Liver (tissue), 3 donors: ENCODE results near the gene ATE1.

Experiments used
- CTCF ChIP-seq: fragments of 150-350 bp; IDR thresholded peaks from 2 replicates; pipeline ENCODE4 v1.5.1; 2017; ENCODE audit warnings: improper control_type of control experiment, low read depth, low read length; ENCODE audit not compliant: missing input control
- EGR1 ChIP-seq, 2 donors: IDR thresholded peaks; 2 replicates each; pipeline ENCODE4 v1.6.1; 2016 to 2018; ENCODE audit warnings: antibody characterized with exemption in 2 of 2, low read depth in 2 of 2
- FOXA1 ChIP-seq: IDR thresholded peaks from 2 replicates; pipeline ENCODE4 v1.6.1; 2016; ENCODE audit warnings: antibody characterized with exemption
- FOXA2 ChIP-seq: IDR thresholded peaks from 2 replicates; pipeline ENCODE4 v1.6.1; 2016; ENCODE audit warnings: antibody characterized with exemption
- JUND ChIP-seq, 2 donors: IDR thresholded peaks; 2 replicates each; pipeline ENCODE4 v1.6.1; 2016; ENCODE audit warnings: antibody characterized with exemption in 2 of 2
- MAX ChIP-seq: IDR thresholded peaks from 2 replicates; pipeline ENCODE4 v1.6.1; 2016; ENCODE audit warnings: antibody characterized with exemption
- NR2F2 ChIP-seq: IDR thresholded peaks from 2 replicates; pipeline ENCODE4 v1.6.1; 2016; ENCODE audit warnings: antibody characterized with exemption
- RAD21 ChIP-seq, 2 donors: IDR thresholded peaks; 2 replicates each; pipeline ENCODE4 v1.6.1; 2016; ENCODE audit warnings: antibody characterized with exemption in 2 of 2, mild to moderate bottlenecking in 2 of 2
- SP1 ChIP-seq: IDR thresholded peaks from 2 replicates; pipeline ENCODE4 v1.6.1; 2018; ENCODE audit warnings: antibody characterized with exemption, mild to moderate bottlenecking
- YY1 ChIP-seq: IDR thresholded peaks from 2 replicates; pipeline ENCODE4 v1.6.1; 2016; ENCODE audit warnings: antibody characterized with exemption, mild to moderate bottlenecking
- TF ChIP-seq, protein P1 (sequence below): IDR thresholded peaks from 2 replicates; pipeline ENCODE4 v1.6.1; 2016; ENCODE audit warnings: antibody characterized with exemption
- TF ChIP-seq, protein P2 (sequence below): IDR thresholded peaks from 2 replicates; pipeline ENCODE4 v1.6.1; 2016; ENCODE audit warnings: antibody characterized with exemption
- donor health status: healthy.
- donor health status: healthy.

DNA sequence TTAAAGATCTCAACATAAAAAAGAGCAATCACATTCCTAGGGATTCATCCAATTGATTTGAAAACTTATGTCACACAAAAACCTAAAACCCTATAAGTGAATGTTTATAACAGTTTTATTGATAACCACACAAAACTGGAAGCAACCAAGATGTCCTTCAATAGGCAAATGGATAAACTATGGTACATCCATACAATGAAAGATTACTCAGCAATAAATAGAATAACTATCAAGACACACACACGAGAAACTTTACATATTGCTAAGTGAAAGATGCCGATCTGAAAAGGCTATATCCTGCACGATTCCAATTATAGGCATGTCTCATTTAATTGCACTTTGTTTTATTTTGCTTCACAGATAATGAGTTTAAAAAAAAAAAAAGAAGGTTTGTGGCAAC is 83.3 kb downstream of the ATE1 start:
- TF ChIP-seq FOXA1 (no peak), JUND (IDR thresholded peaks at IDR 0.05) (no peak), YY1 (no peak), CTCF (no peak), MAX (no peak), NR2F2 (no peak), RAD21 (IDR thresholded peaks at IDR 0.05) (no peak), EGR1 (IDR thresholded peaks at IDR 0.05; ENCODE audit: low read depth in 2 of 2) (no peak), SP1 (no peak), FOXA2 (no peak)
- TF ChIP-seq, protein P1, sequence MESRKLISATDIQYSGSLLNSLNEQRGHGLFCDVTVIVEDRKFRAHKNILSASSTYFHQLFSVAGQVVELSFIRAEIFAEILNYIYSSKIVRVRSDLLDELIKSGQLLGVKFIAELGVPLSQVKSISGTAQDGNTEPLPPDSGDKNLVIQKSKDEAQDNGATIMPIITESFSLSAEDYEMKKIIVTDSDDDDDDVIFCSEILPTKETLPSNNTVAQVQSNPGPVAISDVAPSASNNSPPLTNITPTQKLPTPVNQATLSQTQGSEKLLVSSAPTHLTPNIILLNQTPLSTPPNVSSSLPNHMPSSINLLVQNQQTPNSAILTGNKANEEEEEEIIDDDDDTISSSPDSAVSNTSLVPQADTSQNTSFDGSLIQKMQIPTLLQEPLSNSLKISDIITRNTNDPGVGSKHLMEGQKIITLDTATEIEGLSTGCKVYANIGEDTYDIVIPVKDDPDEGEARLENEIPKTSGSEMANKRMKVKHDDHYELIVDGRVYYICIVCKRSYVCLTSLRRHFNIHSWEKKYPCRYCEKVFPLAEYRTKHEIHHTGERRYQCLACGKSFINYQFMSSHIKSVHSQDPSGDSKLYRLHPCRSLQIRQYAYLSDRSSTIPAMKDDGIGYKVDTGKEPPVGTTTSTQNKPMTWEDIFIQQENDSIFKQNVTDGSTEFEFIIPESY = no peak
- TF ChIP-seq, protein P2, sequence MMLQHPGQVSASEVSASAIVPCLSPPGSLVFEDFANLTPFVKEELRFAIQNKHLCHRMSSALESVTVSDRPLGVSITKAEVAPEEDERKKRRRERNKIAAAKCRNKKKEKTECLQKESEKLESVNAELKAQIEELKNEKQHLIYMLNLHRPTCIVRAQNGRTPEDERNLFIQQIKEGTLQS = no peak
